Peyer's patch (tissue), 4 donors: ENCODE measurements around the gene KIFC1. TPM values are rescaled to one million over a fixed set of nuclear protein-coding genes. Genes with fewer than 3 reads are reported as not detected.
A peak's percentile ranks its signal among the peaks of the same experiment; 100 is the strongest.

Source experiments
- DNase-seq, 3 donors: peaks; one replicate each; pipeline ENCODE4 v3.0.0-alpha.2; 2017 to 2019
- H3K27ac ChIP-seq, 4 donors: fragments of 200-600 bp; sonication (generic); one replicate each; pipeline ENCODE4 v1.5.1; 2016 to 2019
- H3K27me3 ChIP-seq, 2 donors: fragments of 200-600 bp; sonication (generic); one replicate each; pipeline ENCODE4 v1.5.1; 2019
- H3K36me3 ChIP-seq, 3 donors: fragments of 200-600 bp; sonication (generic); one replicate each; pipeline ENCODE4 v1.5.1; 2016 to 2019
- H3K4me1 ChIP-seq, 4 donors: fragments of 200-600 bp; sonication (generic); one replicate each; pipeline ENCODE4 v1.5.1; 2016 to 2019
- H3K4me3 ChIP-seq, 4 donors: fragments of 200-600 bp; sonication (generic); 1 replicate in 3 of 4; 2 replicates in 1 of 4; pipeline ENCODE4 v1.5.1; 2016 to 2019; ENCODE audit warnings: mild to moderate bottlenecking in 1 of 4
- H3K9me3 ChIP-seq, 4 donors: fragments of 200-600 bp; sonication (generic); one replicate each; pipeline ENCODE4 v1.5.1; 2016 to 2019; ENCODE audit warnings: mild to moderate bottlenecking in 1 of 4
- POLR2A ChIP-seq, 2 donors: fragments of 450-650 bp; IDR thresholded peaks; one replicate each; pipeline ENCODE4 v1.5.1; 2017; ENCODE audit warnings: antibody characterized with exemption in 2 of 2, mild to moderate bottlenecking in 2 of 2, moderate library complexity in 2 of 2
- total RNA-seq, 4 donors: library from RNA; depleted of rRNA; stranded (reverse); fragments of >200 nt; gene quantifications; one replicate each; pipeline ENCODE4 v1.1.0, GENCODE V29; 2016
- TF ChIP-seq, protein P1 (sequence below), 6 experiments: fragments of 450-650 bp in 4 of 6; fragments of 200-600 bp in 2 of 6; sonication (generic) in 1 of 6; IDR thresholded peaks; one replicate each; pipeline ENCODE4 v1.5.1; 2017 to 2019; ENCODE audit warnings: antibody characterized with exemption in 6 of 6, mild to moderate bottlenecking in 3 of 6, moderate library complexity in 1 of 6

The KIFC1 gene
- total RNA-seq, 4 donors from 2014 or later, result 10.9 to 28.1 (median 18.3) TPM

DNA sequence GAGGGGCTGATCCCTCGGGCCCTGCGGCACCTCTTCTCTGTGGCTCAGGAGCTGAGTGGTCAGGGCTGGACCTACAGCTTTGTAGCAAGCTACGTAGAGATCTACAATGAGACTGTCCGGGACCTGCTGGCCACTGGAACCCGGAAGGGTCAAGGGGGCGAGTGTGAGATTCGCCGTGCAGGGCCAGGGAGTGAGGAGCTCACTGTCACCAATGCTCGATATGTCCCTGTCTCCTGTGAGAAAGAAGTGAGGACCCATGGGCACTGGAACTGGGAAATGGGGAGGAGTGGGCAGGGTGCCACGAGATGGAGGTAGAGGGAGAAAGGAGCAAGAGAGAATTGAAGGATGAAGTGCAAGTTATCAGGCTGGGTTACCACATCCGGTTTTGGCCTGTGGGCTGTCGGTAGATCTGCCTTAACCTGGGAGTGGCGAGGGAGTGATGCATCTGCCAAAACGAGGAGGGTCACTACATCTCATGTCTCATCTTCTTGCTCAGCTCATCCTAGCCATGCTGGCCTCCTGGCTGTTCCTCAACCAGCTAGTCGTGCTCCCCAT, 13.8 kb downstream of the KIFC1 start:
- DNase-seq, result no peak
- H3K4me3 ChIP-seq, result no peak overlapping the region
- no peaks in the 10 kb centered on the region for H3K9me3 ChIP-seq
- H3K4me1 ChIP-seq, result no peaks in the 10 kb centered on the region
- H3K36me3 ChIP-seq, result no peaks in the 10 kb centered on the region
- no peaks in the 10 kb centered on the region for H3K27me3 ChIP-seq
- no peak for TF ChIP-seq POLR2A (IDR thresholded peaks at IDR 0.05)
- TF ChIP-seq, protein P1, sequence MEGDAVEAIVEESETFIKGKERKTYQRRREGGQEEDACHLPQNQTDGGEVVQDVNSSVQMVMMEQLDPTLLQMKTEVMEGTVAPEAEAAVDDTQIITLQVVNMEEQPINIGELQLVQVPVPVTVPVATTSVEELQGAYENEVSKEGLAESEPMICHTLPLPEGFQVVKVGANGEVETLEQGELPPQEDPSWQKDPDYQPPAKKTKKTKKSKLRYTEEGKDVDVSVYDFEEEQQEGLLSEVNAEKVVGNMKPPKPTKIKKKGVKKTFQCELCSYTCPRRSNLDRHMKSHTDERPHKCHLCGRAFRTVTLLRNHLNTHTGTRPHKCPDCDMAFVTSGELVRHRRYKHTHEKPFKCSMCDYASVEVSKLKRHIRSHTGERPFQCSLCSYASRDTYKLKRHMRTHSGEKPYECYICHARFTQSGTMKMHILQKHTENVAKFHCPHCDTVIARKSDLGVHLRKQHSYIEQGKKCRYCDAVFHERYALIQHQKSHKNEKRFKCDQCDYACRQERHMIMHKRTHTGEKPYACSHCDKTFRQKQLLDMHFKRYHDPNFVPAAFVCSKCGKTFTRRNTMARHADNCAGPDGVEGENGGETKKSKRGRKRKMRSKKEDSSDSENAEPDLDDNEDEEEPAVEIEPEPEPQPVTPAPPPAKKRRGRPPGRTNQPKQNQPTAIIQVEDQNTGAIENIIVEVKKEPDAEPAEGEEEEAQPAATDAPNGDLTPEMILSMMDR (IDR thresholded peaks at IDR 0.05), result no peak
- H3K27ac ChIP-seq, result no peak overlapping the region

DNA sequence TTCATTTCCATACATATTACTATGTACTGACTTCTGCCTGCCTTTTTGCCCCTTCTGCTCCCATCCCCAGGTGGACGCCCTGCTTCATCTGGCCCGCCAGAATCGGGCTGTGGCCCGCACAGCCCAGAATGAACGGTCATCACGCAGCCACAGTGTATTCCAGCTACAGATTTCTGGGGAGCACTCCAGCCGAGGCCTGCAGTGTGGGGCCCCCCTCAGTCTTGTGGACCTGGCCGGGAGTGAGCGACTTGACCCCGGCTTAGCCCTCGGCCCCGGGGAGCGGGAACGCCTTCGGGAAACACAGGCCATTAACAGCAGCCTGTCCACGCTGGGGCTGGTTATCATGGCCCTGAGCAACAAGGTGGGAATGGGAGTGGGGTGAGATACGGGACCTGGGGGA, 14.5 kb downstream of the KIFC1 start:
- no peaks in the 10 kb centered on the region for H3K27me3 ChIP-seq
- H3K4me1 ChIP-seq, result no peaks in the 10 kb centered on the region
- no peaks in the 10 kb centered on the region for H3K36me3 ChIP-seq
- TF ChIP-seq, protein P1 (IDR thresholded peaks at IDR 0.05), result no peak
- no peak for TF ChIP-seq POLR2A (IDR thresholded peaks at IDR 0.05)
- no peak overlapping the region for H3K4me3 ChIP-seq
- no peak overlapping the region for H3K27ac ChIP-seq
- no peak for DNase-seq
- no peaks in the 10 kb centered on the region for H3K9me3 ChIP-seq

DNA sequence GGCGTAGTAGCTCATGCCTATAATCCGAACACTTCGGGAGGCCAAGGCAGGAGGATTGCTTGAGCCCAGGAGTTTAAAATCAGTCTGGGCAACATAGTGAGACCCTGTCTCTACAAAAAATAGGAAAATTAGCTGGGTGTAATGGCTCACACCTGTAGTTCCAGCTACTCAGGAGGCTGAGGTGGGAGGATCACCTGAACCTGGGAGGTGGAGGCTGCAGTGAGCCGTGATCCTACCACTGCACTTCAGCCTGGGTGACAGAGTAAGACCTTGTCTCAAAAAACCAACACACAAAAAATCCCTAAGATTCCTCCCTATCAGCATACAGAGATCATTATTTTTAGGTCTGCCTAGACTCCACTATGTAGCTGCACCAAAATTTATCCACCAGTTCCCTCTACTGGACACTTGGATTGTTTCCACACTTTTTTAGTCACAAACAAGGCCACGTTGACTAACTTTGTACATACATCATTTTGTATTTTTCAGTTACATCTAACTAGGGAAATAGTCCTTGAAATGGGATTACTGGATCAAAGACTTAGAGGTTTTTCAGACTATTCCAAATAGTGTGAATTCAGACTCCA, 15.6 kb downstream of the KIFC1 start:
- Histone ChIP-seq H3K36me3 (no peaks in the 10 kb centered on the region), H3K4me3 (no peak overlapping the region), H3K9me3 (no peaks in the 10 kb centered on the region), H3K4me1 (peaks cover 0 to 7% (median 5%) of the 10 kb centered on the region in 4 donors), H3K27me3 (no peaks in the 10 kb centered on the region), H3K27ac (no peak overlapping the region)
- DNase-seq, result peak in 1 of 3 donors; percentile 2
- TF ChIP-seq, protein P1 (IDR thresholded peaks at IDR 0.05), result peak in 3 of 6 experiments; percentile 35 to 38 (median 36)
- TF ChIP-seq POLR2A (IDR thresholded peaks at IDR 0.05), result no peak

DNA sequence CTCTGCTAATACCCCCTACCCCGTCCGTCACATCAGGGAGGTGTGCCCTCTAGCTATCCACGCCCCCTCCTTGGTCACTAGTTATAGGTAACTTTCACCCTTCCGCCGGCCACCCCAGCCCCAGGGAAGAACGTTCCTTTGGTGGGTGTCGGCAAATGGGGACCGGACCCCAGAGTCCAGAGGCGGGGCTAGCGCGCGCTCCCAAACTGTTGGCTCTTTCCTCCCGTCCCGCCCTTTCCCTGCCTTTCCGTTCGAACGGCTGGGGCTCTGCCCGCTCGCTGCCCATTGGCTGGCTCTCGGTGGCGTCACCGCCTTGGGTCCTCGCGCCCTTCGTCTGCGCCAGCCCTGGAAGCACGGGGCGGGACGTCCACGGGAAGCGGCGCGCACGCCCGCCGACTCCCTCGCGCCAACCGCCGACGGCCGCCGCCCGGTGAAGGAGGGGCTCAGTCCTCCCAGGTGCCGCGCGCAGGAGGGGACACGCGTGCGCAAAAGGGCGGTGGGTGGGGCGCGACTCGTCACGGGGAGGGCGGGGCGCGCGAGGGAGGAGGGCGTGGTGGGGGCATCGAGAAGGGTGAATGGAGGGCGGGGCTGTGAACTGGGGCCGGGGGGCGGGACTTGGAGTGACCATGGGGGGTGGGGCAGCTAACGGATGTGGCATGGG, 18.6 kb downstream of the KIFC1 start:
- peak overlapping the region; percentile 98 to 100 (median 98) for H3K27ac ChIP-seq
- H3K9me3 ChIP-seq, result no peaks in the 10 kb centered on the region
- peaks cover 0 to 28% (median 0%) of the 10 kb centered on the region in 3 donors for H3K36me3 ChIP-seq
- TF ChIP-seq, protein P1 (IDR thresholded peaks at IDR 0.05), result no peak
- peak; percentile 30 to 76 for TF ChIP-seq POLR2A (IDR thresholded peaks at IDR 0.05)
- peak; percentile 98 to 99 (median 98) for DNase-seq
- peak overlapping the region; percentile 91 to 99 (median 94) for H3K4me3 ChIP-seq
- no peaks in the 10 kb centered on the region for H3K27me3 ChIP-seq
- H3K4me1 ChIP-seq, result peaks cover 0 to 12% (median 6%) of the 10 kb centered on the region in 4 donors

DNA sequence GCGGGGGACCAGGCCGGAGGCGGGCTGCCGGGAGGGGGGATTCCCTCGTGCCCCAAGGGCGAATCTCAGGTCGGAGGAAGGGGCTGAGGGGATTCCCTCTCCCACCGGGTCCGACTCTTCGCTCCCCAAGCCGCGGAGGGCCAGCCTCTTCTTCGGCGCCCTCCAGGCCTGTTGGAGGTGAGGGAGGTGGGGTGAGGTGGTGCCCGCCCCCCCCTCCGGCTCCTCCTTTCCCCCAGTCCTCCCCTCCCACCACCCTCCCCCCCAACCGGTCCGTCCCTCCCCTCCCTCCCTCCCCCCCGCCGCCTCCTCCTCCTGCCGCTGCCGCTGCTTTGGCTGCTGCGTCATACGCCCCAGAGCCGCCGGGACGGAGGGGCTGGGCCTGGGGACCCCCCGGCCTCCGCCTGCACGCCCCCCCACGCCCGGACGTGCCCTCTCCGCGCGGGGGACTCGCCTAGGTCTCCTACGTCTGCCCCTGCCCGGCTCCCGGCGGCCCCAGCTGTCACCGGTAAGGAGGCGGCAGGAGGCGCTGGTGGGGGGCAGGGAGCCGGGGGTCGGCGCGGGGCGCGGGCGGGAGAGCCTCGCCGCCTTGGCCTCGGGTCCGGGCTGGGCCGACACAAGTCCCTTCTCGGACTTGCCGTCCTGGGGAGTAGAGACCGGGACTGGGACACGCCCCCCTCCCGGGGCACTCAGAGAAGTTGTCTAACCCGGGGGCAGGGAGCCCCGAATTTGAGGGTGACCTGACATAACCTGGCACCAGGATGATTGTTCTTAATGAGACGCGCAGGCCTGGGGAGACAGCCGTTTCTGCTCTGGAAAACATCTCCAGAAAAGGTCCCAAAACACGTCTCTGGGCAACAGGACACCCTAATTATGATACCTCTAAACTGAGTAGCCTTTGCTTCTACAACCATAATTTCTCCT, 19.3 kb downstream of the KIFC1 start, which contains the start of gene PHF1:
Gene PHF1 (plus strand): TSS at position 304 of the 921 bp plus-strand sequence. CDS start 1,250 bp downstream, outside the sequence.
- H3K4me3 ChIP-seq, result peak within 1 kb of the TSS; percentile 91 to 99 (median 94)
- peak in 2 of 3 donors; percentile 76 to 79 for DNase-seq
- H3K4me1 ChIP-seq, result peaks cover 0 to 15% (median 7%) of the 10 kb centered on the region in 4 donors
- peaks cover 0 to 36% (median 0%) of the 10 kb centered on the region in 3 donors for H3K36me3 ChIP-seq
- H3K9me3 ChIP-seq, result no peaks in the 10 kb centered on the region
- TF ChIP-seq, protein P1 (IDR thresholded peaks at IDR 0.05), result no peak
- TF ChIP-seq POLR2A (IDR thresholded peaks at IDR 0.05), result no peak
- peak within 1 kb of the TSS; percentile 98 to 100 (median 98) for H3K27ac ChIP-seq
- H3K27me3 ChIP-seq, result no peaks in the 10 kb centered on the region
